Sigmoid colon (tissue), 7 donors: ENCODE data around the gene DNAJB13. TPM values are rescaled to one million over a fixed set of nuclear protein-coding genes. Genes with fewer than 3 reads are reported as not detected.
A peak's percentile ranks its signal among the peaks of the same experiment; 100 is the strongest.

Source experiments
- DNase-seq: peaks from one replicate; pipeline ENCODE4 v3.0.0-alpha.2; 2019
- H3K27ac ChIP-seq, 4 donors: fragments of 200-600 bp; sonication (generic); one replicate each; pipeline ENCODE4 v1.5.1; 2016 to 2019; ENCODE audit warnings: mild to moderate bottlenecking in 1 of 4
- H3K27me3 ChIP-seq, 3 donors: fragments of 200-600 bp; sonication (generic); one replicate each; pipeline ENCODE4 v1.5.1; 2019; ENCODE audit warnings: mild to moderate bottlenecking in 1 of 3
- H3K36me3 ChIP-seq, 4 donors: fragments of 200-600 bp; sonication (generic); one replicate each; pipeline ENCODE4 v1.5.1; 2016 to 2019
- H3K4me1 ChIP-seq, 4 donors: fragments of 200-600 bp; sonication (generic); one replicate each; pipeline ENCODE4 v1.5.1; 2017 to 2019
- H3K4me3 ChIP-seq, 4 donors: fragments of 200-600 bp; sonication (generic); one replicate each; pipeline ENCODE4 v1.5.1; 2017 to 2019; ENCODE audit warnings: mild to moderate bottlenecking in 2 of 4, moderate library complexity in 1 of 4
- H3K9me3 ChIP-seq, 4 donors: fragments of 200-600 bp in 3 of 4; sonication (generic) in 3 of 4; one replicate each; pipeline versions ENCODE4 v1.5.1 to v1.6.1; 2013 to 2019
- CTCF ChIP-seq, 4 experiments: fragments of 450-650 bp in 3 of 4; fragments of 200-600 bp in 1 of 4; IDR thresholded peaks; one replicate each; pipeline ENCODE4 v1.5.1; 2016 to 2019; ENCODE audit warnings: antibody characterized with exemption in 4 of 4, mild to moderate bottlenecking in 3 of 4, moderate library complexity in 2 of 4
- EP300 ChIP-seq, 4 donors: sonication (generic); formaldehyde crosslinking; IDR thresholded peaks; one replicate each; pipeline ENCODE4 v1.6.1; 2017; ENCODE audit warnings: antibody characterized with exemption in 4 of 4
- POLR2A ChIP-seq, 2 donors: fragments of 450-650 bp; IDR thresholded peaks; one replicate each; pipeline ENCODE4 v1.6.1; 2016; ENCODE audit warnings: antibody characterized with exemption in 2 of 2, mild to moderate bottlenecking in 2 of 2, moderate library complexity in 2 of 2
- POLR2AphosphoS5 ChIP-seq, 4 donors: sonication (generic); formaldehyde crosslinking; IDR thresholded peaks; one replicate each; pipeline ENCODE4 v1.6.1; 2017; ENCODE audit warnings: antibody characterized with exemption in 4 of 4
- WGBS, 2 donors: extraction: QIAGEN DNeasy Blood & Tissue Kit; methylation state at CpG; one replicate each; pipeline ENCODE4 v1.1.7; 2013; 5-methylcytosine and 5-hydroxymethylcytosine counted together
- intact Hi-C: fragments of 100-400 bp; cut with DNase I; formaldehyde crosslinking; loops from one replicate; pipeline ENCODE4 v1.15.1; 2023
- polyA plus RNA-seq, 3 donors: library from polyadenylated mRNA; stranded (reverse); fragments of 200-250 nt; gene quantifications; one replicate each; pipeline ENCODE4 v1.2.3, GENCODE V29; 2013
- total RNA-seq, 4 donors: library from RNA; depleted of rRNA; stranded (reverse); fragments of >200 nt; gene quantifications; one replicate each; pipeline ENCODE4 v1.1.0, GENCODE V29; 2016
- donor health status: healthy with polysubstance abuse.
- donor health status: Bipolar disorder and iron deficiency.
- donor health status: healthy.

DNAJB13 gene
- total and polyA plus RNA-seq, 7 donors = 0.27 TPM; not detected in 6

GRCh38 chr11:74012074-74012809 lies 61.4 kb downstream of the DNAJB13 start:
- DNase-seq = peak; percentile 26
- no peak for TF ChIP-seq CTCF (IDR thresholded peaks at IDR 0.05)
- Histone ChIP-seq H3K27me3 (no peaks in the 10 kb centered on the region), H3K27ac (no peak overlapping the region), H3K36me3 (peaks cover 0 to 17% (median 7%) of the 10 kb centered on the region in 4 donors), H3K9me3 (no peaks in the 10 kb centered on the region), H3K4me1 (no peaks in the 10 kb centered on the region), H3K4me3 (no peak overlapping the region)
- WGBS, 2 donors = 87 to 92% methylated on average over 14 of the region's 14 CpGs
- intact Hi-C loops = no loop called here

GRCh38 chr11:74013141-74013540 lies 62.3 kb downstream of the DNAJB13 start:
- H3K27ac ChIP-seq = no peak overlapping the region
- H3K27me3 ChIP-seq = no peaks in the 10 kb centered on the region
- peak; percentile 57 for DNase-seq
- peaks cover 0 to 17% (median 7%) of the 10 kb centered on the region in 4 donors for H3K36me3 ChIP-seq
- TF ChIP-seq POLR2A (IDR thresholded peaks at IDR 0.05) (no peak), EP300 (IDR thresholded peaks at IDR 0.05) (no peak), POLR2AphosphoS5 (IDR thresholded peaks at IDR 0.05) (no peak), CTCF (IDR thresholded peaks at IDR 0.05) (no peak)
- intact Hi-C loops = no loop called here
- WGBS, 2 donors = 96 to 97% methylated on average over 8 of the region's 8 CpGs
- no peak overlapping the region for H3K4me3 ChIP-seq
- H3K9me3 ChIP-seq = no peaks in the 10 kb centered on the region
- H3K4me1 ChIP-seq = peaks cover 0 to 8% (median 5%) of the 10 kb centered on the region in 4 donors

GRCh38 chr11:74014880-74015279 lies 64.1 kb downstream of the DNAJB13 start:
- no peak for DNase-seq
- 77 to 90% methylated on average over 2 of the region's 2 CpGs for WGBS, 2 donors
- H3K27ac ChIP-seq = no peak overlapping the region
- H3K36me3 ChIP-seq = peaks cover 0 to 17% (median 7%) of the 10 kb centered on the region in 4 donors
- H3K4me1 ChIP-seq = peaks cover 0 to 24% (median 21%) of the 10 kb centered on the region in 4 donors
- intact Hi-C loops = no loop called here
- no peaks in the 10 kb centered on the region for H3K9me3 ChIP-seq
- H3K27me3 ChIP-seq = no peaks in the 10 kb centered on the region
- TF ChIP-seq CTCF (IDR thresholded peaks at IDR 0.05) (no peak), EP300 (IDR thresholded peaks at IDR 0.05) (no peak), POLR2A (IDR thresholded peaks at IDR 0.05) (no peak), POLR2AphosphoS5 (IDR thresholded peaks at IDR 0.05) (no peak)
- H3K4me3 ChIP-seq = no peak overlapping the region

GRCh38 chr11:74015919-74016684 lies 65.3 kb downstream of the DNAJB13 start:
- intact Hi-C loops = no loop called here
- peaks cover 0 to 17% (median 7%) of the 10 kb centered on the region in 4 donors for H3K36me3 ChIP-seq
- 94 to 96% methylated on average over 5 of the region's 5 CpGs for WGBS, 2 donors

More at GRCh38 chr11:74015919-74016684, 65.3 kb downstream of the DNAJB13 start:
- no peaks in the 10 kb centered on the region for H3K27me3 ChIP-seq
- peaks cover 0 to 24% (median 22%) of the 10 kb centered on the region in 4 donors for H3K4me1 ChIP-seq
- no peak for TF ChIP-seq POLR2A (IDR thresholded peaks at IDR 0.05)
- TF ChIP-seq EP300 (IDR thresholded peaks at IDR 0.05) = no peak
- TF ChIP-seq POLR2AphosphoS5 (IDR thresholded peaks at IDR 0.05) = no peak
- TF ChIP-seq CTCF (IDR thresholded peaks at IDR 0.05) = no peak
- H3K9me3 ChIP-seq = no peaks in the 10 kb centered on the region
- H3K27ac ChIP-seq = no peak overlapping the region
- DNase-seq = no peak
- H3K4me3 ChIP-seq = no peak overlapping the region
